OCI-M2 (cell line): ENCODE results near the gene PAPPA.
A peak's percentile ranks its signal among the peaks of the same experiment; 100 is the strongest.

ENCODE experiments used
- DNase-seq: peaks from one replicate; lab custom pipeline; 2025; ENCODE audit not compliant: unreplicated experiment; lab: John Stamatoyannopoulos, UW

PAPPA gene

GRCh38 chr9:116152390-116152789, 1.2 kb upstream of the PAPPA start:
- DNase-seq: peak; percentile 7

DNA sequence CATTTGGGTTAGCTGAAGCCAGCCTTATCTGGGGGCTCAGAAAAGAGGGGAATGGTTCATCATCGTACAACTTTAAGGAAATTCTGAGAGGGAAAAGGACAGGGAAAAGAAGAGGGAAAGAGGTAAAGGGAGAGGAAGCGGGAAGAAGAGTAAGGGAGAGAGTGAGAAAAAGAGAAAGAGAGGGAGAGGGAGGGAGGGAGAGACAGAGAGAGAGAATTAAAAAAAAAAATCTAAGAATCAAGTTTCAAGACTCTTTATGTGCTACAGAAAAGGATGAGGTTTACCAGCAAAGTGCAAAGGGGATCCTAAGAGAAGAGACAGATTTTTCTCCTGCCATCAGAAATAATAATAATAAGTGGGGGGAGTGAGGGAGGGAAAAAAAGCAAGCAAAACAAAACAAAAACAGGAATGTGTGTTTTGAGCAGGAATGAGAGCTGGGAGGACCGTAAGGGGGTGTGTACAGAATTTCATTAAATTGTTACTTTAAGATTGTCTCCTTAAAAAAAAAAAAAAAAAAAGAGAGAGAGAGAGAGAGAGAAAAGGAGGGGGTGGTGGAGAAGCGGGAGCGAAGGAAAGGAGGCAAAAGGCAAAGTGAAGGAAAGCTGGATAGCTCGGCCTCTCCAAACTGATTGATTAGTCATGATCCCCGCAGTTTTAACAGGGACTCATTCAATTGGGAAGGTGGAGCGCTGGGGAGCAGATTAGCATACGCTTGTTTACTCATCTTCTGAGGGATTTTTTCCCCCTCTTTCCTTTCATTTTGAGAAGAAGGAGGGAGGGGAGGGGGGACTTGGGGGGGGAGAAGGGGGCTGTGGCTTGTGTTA, 438 bp upstream of the PAPPA start:
- no peak for DNase-seq

GRCh38 chr9:116154334-116154975, 864 bp downstream of the PAPPA start:
- DNase-seq: no peak

GRCh38 chr9:116154976-116155697, 1.5 kb downstream of the PAPPA start:
- no peak for DNase-seq

GRCh38 chr9:116155698-116156039, 2.1 kb downstream of the PAPPA start:
- DNase-seq: no peak

- no peak for DNase-seq
These were observed 3.2 kb downstream of the PAPPA start for GRCh38 chr9:116156621-116157314.

GRCh38 chr9:116157436-116158138, 4.0 kb downstream of the PAPPA start:
- DNase-seq: no peak

DNA sequence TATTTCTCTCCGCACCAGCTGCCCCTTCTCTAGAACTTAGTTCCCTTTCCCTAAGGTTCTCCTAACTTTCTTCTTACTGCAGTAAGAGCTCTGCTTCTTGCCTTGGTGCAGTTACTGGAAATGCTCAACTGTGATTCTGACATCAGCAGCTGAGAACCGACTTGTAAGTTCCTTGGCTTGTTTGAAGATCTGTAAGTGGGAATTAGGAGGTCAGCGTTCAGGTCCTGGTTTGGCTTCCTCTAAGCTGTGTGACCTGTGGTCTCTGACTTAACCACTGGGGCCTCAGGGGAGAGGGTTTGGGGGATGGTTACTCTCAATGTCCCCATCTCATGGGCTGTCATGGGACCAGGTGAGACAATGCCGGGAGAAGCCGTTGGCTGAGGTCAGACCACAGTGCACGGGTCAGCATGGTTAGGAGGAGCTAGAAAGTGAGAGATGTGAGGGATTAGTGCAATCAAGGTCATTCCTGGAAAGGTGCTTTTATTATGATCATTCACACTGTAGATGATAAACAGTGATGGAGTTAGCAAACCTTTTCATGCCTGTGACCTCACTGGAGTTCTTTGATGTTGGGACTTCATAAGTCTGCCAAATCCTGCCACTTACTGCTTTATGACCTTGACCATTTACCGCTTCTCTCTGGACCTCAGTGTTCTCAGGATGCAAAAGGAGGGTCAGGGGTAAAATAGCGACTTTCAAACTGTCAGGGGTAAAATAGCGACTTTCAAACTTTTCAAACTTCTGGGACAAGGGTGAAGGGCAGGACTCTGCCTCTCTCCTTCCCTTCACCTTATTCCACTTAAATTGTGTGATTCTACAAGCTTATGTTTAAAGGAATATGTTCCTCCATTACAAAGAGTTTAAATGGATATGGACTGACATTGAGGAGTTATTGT, 7.3 kb downstream of the PAPPA start:
- no peak for DNase-seq

GRCh38 chr9:116162241-116162781, 8.7 kb downstream of the PAPPA start:
- no peak for DNase-seq

- DNase-seq: no peak
These were observed 9.9 kb downstream of the PAPPA start for GRCh38 chr9:116163293-116164055.

DNA sequence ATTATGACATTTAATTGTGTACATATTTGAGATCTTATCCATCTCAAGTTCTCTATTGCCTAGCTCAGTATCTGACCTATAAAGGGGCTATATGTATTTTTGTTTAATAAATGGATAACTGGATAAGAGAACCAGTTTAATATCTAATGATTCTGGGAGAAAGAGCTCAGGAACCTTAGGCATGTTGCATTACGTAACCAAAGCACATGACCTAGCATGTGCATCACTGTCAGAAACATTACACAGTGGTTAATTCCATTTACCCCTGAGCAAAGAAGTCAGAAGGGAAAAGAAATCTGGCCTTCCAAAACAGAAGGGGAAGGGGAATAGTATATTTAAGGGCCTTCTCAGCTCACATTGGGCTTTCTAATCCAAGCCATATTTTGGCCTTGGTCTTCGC, 12.3 kb downstream of the PAPPA start:
- DNase-seq: no peak

GRCh38 chr9:116166713-116167112, 13.1 kb downstream of the PAPPA start:
- no peak for DNase-seq

DNA sequence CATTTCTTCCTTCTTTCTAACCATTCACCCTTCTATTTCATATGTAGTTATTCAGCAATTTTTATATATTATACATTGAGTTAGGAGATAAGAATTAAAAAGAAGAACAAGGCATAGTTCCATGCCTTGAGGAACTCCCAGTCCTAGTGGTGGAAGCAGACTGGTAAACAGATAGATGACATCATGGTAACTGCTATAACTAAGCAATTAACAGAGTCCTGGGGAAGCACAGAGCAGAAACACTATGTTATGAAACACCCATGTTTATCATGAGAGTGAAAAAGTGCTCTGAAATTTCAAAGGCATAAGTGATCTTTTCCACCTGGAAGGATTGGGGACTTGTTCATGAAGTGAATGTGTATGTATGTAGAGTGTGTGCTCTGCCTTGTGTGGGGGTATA, 14.6 kb downstream of the PAPPA start:
- DNase-seq: no peak

GRCh38 chr9:116172216-116172615, 18.6 kb downstream of the PAPPA start:
- DNase-seq: no peak

- no peak for DNase-seq
These were observed 20.8 kb downstream of the PAPPA start for GRCh38 chr9:116174347-116174746.

DNA sequence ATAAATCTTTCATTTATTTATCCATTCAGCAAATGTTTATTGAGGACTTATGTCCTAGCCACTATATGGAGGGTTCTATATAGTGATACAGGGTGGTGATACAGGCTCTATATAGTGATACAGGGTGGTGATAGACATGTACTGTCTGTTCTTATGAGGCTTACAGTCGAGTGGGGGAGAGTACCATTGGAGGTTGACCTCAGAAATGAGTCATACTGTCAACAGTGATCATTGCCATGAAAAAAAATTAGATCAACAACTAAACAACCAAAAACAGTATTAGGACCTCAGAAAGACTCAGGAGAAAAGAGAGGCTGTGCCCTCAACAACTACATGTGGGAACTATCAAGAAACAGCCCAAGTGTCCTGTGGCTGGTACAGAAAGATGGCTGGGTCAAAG, 22.0 kb downstream of the PAPPA start:
- no peak for DNase-seq

- DNase-seq: no peak
These were observed 25.1 kb downstream of the PAPPA start for GRCh38 chr9:116178481-116179211.

DNA sequence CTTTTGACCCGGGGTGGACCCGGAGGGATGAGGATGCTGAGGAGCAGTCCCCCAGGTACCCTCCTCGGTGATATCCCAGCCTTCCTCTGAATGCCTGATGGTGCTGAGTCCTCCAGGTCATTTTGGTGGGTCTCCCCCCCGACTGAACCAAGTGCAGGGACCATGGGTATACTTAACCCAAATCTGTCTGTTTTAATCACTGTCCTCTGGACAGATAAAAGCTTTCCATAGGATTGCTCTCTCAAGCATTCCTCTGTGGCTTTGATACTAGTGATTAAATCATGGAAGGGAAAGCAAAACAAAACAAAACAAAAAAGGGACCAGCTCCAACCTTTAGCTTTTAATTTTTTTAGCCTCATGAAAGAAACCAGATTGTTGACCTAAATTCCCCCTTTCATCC, 26.0 kb downstream of the PAPPA start:
- no peak for DNase-seq
